WI38 (cell line): ENCODE results near the gene XYLB.
"Not testable (repeated sequence)": the region's sequence is repeated elsewhere in the genome, so short reads cannot be mapped to it uniquely, and the experiment has no call there.

Experiments used
- H3K4me3 ChIP-seq: 2 replicates; pipeline ENCODE4 v1.5.1; 2011; ENCODE audit warnings: low read depth, mild to moderate bottlenecking, control low read depth, low read length
- TF ChIP-seq, protein P1 (sequence below): IDR thresholded peaks from 2 replicates; pipeline ENCODE4 v1.5.1; 2012; ENCODE audit warnings: low read depth, mild to moderate bottlenecking, control low read depth, low read length

XYLB gene

DNA sequence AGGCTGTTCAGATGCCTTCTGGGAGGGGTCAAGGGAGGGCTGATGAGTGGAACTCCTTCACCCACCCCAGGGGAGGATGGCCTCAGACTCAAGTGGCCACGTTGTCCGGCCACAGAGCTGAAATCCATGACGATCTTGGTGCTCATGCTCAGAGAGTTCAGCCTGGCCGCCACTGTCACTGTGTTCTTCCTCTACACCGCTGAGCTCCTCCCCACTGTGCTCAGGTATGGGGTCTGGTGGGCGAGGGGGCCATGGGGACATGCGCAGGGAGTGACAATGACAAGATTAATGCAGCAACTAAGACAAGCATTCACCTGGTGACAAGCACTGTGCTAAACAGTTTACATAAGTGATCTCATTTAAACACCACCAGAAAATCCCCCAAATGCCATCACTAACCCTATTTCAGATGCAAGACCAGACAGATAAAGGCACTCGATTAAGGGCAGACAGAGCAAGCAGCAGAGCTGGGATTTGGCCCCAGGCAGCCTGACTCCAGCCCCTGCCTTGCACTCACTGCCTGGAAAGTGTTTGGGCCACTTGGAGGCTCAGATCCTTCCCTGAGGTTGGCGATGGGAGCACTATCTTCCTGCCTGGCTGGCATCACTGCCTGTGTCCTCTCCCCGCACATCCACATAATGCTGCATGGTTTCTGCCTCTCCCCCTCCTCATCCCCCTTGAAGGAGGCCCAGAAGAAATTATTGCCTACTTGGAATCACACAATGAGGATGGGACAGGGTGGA, 30.9 kb upstream of the XYLB start:
- no peak overlapping the region for H3K4me3 ChIP-seq
- TF ChIP-seq, protein P1, sequence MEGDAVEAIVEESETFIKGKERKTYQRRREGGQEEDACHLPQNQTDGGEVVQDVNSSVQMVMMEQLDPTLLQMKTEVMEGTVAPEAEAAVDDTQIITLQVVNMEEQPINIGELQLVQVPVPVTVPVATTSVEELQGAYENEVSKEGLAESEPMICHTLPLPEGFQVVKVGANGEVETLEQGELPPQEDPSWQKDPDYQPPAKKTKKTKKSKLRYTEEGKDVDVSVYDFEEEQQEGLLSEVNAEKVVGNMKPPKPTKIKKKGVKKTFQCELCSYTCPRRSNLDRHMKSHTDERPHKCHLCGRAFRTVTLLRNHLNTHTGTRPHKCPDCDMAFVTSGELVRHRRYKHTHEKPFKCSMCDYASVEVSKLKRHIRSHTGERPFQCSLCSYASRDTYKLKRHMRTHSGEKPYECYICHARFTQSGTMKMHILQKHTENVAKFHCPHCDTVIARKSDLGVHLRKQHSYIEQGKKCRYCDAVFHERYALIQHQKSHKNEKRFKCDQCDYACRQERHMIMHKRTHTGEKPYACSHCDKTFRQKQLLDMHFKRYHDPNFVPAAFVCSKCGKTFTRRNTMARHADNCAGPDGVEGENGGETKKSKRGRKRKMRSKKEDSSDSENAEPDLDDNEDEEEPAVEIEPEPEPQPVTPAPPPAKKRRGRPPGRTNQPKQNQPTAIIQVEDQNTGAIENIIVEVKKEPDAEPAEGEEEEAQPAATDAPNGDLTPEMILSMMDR, result no peak

DNA sequence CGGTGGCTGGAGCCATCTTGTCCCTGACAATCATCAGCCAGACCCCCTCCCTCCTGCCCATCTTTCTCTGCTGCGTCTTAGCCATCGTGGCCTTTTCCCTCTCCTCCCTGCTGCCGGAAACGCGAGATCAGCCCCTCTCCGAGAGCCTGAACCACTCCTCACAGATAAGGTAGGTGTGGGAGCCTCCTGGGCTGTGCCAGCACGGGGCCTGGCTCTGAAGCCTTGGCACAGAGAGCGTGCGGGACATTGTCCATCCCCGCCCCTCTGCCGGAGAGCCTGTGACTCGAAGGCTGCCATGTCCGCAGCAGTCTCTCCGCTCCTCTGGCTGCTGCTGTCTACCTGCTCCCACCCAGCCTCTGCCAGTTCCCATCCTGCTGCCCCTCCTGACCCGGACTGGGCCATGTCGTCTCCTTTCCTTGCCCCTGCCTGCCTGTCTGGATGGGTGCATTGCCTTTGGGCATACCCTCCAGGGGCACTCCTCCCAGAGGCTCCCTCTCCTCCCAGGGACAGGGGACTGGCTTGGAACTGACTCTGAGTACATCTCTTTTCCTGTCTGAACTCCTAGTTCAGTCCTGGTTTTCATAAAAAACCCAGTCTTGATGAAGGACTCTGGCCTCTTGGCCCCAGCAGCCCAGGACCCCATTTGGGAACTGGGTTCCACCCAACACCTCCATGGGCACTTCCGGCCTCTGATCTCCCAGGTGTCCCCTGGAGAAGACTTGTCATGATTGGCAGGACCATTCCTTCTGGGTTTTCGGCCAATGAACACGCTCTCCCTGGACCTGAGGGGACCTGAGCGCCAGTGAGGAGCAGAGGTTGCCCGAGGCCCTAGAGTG, 30.0 kb upstream of the XYLB start:
- TF ChIP-seq, protein P1, result no peak
- no peak overlapping the region for H3K4me3 ChIP-seq

DNA sequence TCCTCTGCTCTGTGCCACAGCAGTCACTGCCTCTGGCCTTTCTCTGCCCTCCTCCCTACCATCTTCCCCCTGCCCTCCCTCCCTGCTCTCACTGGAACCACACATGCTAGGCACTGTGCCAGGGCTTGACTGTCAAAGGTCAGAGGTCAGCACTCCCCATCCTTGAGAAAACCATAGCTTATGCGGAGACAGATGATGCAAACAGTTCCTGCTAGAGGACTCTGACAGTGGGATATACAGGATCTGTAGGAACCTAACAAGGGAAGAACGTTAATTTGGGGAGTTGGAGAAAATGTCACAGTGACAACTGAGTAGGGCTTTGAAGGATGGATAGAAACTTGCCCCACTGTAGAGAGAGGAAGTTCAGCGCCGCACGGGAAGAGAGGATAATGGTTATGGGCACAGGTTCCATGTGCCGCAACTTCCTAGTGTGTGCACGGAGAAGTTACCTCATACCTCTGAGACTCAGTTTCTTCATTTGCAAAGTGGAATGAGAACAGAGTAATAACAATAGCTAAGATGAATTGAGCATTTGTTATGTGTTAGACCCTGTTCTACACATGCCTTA, 29.3 kb upstream of the XYLB start:
- TF ChIP-seq, protein P1, result no peak
- H3K4me3 ChIP-seq, result no peak overlapping the region

DNA sequence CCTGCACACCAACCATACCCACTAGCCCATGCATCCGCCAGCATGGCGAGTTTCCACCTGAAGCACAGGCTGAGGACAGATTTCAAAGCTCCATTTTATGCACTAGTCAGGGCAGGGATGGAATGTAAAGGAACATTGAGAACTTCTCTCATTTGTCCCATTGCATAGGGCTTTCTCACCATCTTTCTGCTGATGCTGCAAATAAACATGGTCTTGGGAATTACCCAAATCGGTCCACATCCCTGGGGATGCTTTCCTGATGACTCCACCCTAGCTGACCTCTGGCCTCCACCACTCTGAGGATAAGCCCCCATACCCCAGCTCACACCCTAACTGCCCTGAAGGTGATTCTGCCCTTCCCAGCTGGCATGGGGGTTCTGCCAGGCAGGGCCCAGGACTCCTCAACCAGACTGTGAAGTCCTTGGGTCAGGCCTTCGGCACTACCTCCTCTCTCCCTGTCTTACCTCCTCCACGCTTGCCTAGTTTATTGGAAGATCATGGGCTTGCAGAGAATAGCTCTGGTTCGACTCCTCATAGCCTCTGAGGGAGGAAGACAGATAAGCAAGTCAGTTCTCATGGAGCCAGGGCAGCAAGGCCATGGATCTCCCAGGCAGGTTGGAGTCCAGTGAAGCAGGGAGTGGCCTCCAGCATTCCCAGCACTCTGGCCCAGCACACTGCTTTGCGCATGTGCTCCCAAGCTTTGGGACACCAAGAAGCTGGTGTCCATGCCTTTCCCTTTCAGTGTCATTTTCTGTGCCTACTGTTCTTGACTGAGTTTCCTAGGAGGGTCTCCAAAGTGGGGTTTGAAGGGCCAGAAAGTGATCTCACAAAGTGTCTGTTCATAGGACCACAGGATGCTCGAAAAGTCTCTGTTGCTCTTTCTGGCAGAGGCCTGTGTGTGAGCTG, 27.6 kb upstream of the XYLB start:
- no peak overlapping the region for H3K4me3 ChIP-seq
- TF ChIP-seq, protein P1, result no peak

DNA sequence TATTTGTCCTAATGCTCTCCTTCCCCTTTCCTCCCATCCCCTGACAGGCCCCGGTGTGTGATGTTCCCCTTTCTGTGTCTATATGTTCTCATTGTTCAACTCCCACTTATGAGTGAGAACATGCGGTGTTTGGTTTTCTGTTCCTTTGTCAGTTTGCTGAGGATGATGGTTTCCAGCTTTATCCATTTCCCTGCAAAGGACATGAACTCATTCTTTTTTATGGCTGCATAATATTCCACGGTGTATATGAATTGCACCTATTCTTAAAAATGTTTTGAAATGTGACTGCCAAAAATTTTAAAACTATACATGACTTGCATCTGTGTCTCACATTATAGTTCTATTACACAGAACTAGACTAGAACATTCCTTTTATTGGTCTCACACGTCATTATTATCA, 25.9 kb upstream of the XYLB start:
- not testable (repeated sequence) for H3K4me3 ChIP-seq

DNA sequence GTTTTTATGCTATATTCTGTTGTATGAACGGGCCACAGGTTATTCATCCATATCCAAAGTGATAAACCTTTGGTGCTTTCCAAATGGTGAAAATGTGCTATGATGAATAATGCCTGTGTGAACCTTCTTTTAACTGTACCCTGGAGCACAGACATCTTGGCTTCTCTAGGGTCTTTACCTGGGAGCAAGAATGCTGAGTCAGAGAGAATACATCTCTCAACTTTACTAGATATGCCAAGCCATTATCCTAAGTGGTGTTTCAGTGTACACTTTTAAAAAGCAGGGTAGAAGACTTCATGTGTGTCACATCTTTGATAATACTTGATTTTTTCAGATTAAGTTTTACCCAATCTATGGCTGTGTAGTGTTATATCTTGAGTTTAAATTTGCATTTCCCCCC, 23.5 kb upstream of the XYLB start:
- no peak overlapping the region for H3K4me3 ChIP-seq
- TF ChIP-seq, protein P1, result no peak

DNA sequence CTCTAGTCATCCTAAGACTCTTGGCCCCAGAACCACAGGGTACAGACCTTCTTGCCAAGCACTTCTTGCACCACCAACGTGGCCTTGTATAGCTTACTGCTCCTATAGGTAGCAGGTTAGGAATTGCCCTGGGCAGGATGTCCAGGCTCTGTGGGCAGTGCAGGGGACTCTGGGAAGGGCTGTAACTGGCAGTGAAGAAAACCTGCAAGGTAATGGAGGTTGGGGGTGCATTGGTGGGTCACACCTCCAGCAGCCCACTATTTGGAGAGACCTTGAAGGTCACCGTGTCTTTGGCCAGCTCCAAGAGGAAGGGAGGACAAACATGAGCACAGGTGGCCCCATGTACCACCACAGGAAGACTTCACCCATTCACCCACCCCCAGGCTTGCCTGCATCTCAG, 21.3 kb upstream of the XYLB start:
- TF ChIP-seq, protein P1, result no peak
- no peak overlapping the region for H3K4me3 ChIP-seq
